Measurements from ENCODE around the gene HOXD12.

DNA sequence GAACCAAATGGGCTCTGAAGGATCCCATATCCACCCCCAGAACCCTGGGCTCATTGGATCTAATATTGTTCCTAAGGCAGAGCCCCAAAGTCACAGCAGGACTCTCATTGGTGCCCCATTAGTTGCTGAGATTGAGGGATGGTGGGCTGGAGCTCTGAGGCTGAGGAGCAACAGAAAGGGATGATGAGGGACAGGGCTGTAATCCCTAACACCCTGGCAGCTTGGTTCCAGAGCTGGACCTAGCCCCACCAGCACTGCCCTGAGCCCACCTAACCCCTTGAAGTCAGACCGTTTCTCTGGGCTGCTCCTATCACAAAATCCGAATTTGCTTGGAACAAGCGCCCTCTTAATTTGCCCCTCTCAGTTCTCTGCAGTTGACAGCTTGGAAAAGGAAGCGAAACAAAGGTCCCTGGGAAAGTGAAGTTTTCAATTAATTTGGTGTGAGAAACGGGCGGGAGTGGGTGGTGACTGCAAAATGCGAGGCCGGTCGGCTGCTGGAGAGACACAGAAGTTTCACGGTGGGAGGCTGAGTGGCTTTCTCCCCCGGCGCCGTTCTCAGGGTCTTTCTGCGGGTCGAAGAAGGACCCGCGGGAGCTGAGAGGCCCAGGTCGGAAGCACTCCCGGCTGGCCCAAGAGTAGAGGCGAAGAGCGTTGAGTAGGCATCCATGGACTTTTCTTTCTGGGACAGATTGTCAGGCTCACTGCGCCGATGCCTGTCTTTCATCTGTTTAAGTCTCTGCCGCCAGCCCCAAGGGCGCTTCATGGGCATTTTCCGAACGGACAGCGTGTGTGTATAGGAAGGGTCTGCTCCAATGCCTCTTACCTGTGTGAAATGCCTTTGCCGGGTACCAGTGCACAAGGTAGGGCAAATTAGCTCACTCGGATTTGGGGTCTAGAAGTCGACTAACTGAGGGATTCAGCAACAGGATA is 8.0 kb upstream of the HOXD12 start:
- TF ChIP-seq, protein P1, sequence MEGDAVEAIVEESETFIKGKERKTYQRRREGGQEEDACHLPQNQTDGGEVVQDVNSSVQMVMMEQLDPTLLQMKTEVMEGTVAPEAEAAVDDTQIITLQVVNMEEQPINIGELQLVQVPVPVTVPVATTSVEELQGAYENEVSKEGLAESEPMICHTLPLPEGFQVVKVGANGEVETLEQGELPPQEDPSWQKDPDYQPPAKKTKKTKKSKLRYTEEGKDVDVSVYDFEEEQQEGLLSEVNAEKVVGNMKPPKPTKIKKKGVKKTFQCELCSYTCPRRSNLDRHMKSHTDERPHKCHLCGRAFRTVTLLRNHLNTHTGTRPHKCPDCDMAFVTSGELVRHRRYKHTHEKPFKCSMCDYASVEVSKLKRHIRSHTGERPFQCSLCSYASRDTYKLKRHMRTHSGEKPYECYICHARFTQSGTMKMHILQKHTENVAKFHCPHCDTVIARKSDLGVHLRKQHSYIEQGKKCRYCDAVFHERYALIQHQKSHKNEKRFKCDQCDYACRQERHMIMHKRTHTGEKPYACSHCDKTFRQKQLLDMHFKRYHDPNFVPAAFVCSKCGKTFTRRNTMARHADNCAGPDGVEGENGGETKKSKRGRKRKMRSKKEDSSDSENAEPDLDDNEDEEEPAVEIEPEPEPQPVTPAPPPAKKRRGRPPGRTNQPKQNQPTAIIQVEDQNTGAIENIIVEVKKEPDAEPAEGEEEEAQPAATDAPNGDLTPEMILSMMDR (optimal IDR thresholded peaks at IDR 0.05 in 1 of 3, IDR thresholded peaks at IDR 0.05 in 1 of 3, conservative IDR thresholded peaks at IDR 0.05 in 1 of 3; ENCODE audit: extremely low read depth in 1 of 3, insufficient read depth in 2 of 3, low read length in 3 of 3): no peak
- peak; percentile 96 for TF ChIP-seq EZH2 (IDR thresholded peaks at IDR 0.05; ENCODE audit: low read length)

Measured in keratinocyte (primary cell).